Epithelial cell of proximal tubule (primary cell): Measurements from ENCODE around the gene TPPP2. TPM values are rescaled to one million over a fixed set of nuclear protein-coding genes. Genes with fewer than 3 reads are reported as not detected.
"Not testable (repeated sequence)": the region's sequence is repeated elsewhere in the genome, so short reads cannot be mapped to it uniquely, and the experiment has no call there.

Source experiments
- DNase-seq: peaks from one replicate; pipeline ENCODE4 v3.0.0-alpha.2; 2011; ENCODE audit warnings: low read depth
- H3K4me3 ChIP-seq: 2 replicates; pipeline ENCODE4 v1.5.1; 2011; ENCODE audit warnings: low read depth, mild to moderate bottlenecking, low read length
- CTCF ChIP-seq: conservative IDR thresholded peaks from 2 replicates; pipeline ENCODE4 v1.5.1; 2012; ENCODE audit warnings: low read depth, mild to moderate bottlenecking, low read length
- total RNA-seq: library from RNA; depleted of rRNA; stranded (reverse); fragments of >200 nt; gene quantifications from 2 replicates; pipeline ENCODE4 v1.2.3, GENCODE V29; 2015

Gene TPPP2
- not detected in 2 replicates for total RNA-seq

- no peak for DNase-seq
- H3K4me3 ChIP-seq, result no peak within 1 kb of the TSS
- no peak for TF ChIP-seq CTCF
These were observed at the start of gene TPPP2 for GRCh38 chr14:21029917-21030316. Gene TPPP2, plus strand, starts transcription at chr14:21030217. Its CDS starts 365 bp downstream, at chr14:21030582.

- no peak for DNase-seq
- no peak for TF ChIP-seq CTCF
- no peak overlapping the region for H3K4me3 ChIP-seq
These were observed 49.1 kb upstream of the TPPP2 start for GRCh38 chr14:20980906-20981305.

GRCh38 chr14:20982646-20983369, 47.2 kb upstream of the TPPP2 start:
- TF ChIP-seq CTCF, result no peak
- H3K4me3 ChIP-seq, result no peak overlapping the region
- no peak for DNase-seq

GRCh38 chr14:20985650-20986049, 44.4 kb upstream of the TPPP2 start:
- DNase-seq, H3K4me3 ChIP-seq: not testable (repeated sequence)

- peak; percentile 97 for DNase-seq
- no peak overlapping the region for H3K4me3 ChIP-seq
- TF ChIP-seq CTCF, result no peak
These were observed 43.2 kb upstream of the TPPP2 start for GRCh38 chr14:20986811-20987210.

- TF ChIP-seq CTCF, result no peak
- no peak for DNase-seq
- H3K4me3 ChIP-seq, result peak overlapping the region; percentile 88
These were observed 41.1 kb upstream of the TPPP2 start for GRCh38 chr14:20988717-20989470.

GRCh38 chr14:20989471-20989786, 40.6 kb upstream of the TPPP2 start:
- TF ChIP-seq CTCF, result no peak
- no peak for DNase-seq
- H3K4me3 ChIP-seq, result peak overlapping the region; percentile 88
